HCT116 (cell line): Measurements from ENCODE around the gene NAV3. TPM values are rescaled to one million over a fixed set of nuclear protein-coding genes. Genes with fewer than 3 reads are reported as not detected.

Experiments used
- ATAC-seq: fragments of 200-7000 bp; cut with Tn5 transposase; 2 replicates; pipeline ENCODE4 v1.9.1; 2020; ENCODE audit warnings: mild to moderate bottlenecking, moderate library complexity
- BruUV-seq: library from RNA; stranded (reverse); fragments of 400-500 nt; replicated peaks from 2 replicates; lab custom pipeline; 2021; lab: Mats Ljungman, UMichigan
- CTCF ChIA-PET: fragments of 300-600 bp; sonication (Branson Sonifier 250); formaldehyde crosslinking; loops from one replicate; lab custom pipeline; 2021; ENCODE audit warnings: antibody characterized with exemption; lab: Charles Lee
- POLR2A ChIA-PET: fragments of 300-600, 350-600 bp; sonication (Branson Sonifier 250); formaldehyde crosslinking; loops from one replicate; lab custom pipeline; 2021; ENCODE audit warnings: antibody characterized with exemption; lab: Charles Lee
- RAD21 ChIA-PET, 2 experiments: fragments of 300-600 bp; sonication (Branson Sonifier 250); formaldehyde crosslinking; loops; one replicate each; lab custom pipeline; 2023; ENCODE audit warnings: low total read pairs in 2 of 2; ENCODE audit not compliant: uncharacterized antibody in 2 of 2, unreplicated experiment in 2 of 2, low non-redundant PET in 1 of 2; lab: Charles Lee
- DNase-seq: peaks from one replicate; pipeline ENCODE4 v3.0.0-alpha.2; 2010; ENCODE audit warnings: low read depth, low spot score
- H2AFZ ChIP-seq: fragments of 200-600 bp; shearing (Covaris generic), sonication (generic); 2 replicates; pipeline ENCODE4 v1.6.1; 2017; ENCODE audit warnings: low read depth, mixed run types, mixed read lengths, antibody characterized with exemption, low read length; ENCODE audit not compliant: poor library complexity, severe bottlenecking
- H3K27ac ChIP-seq: 2 replicates; pipeline ENCODE4 v1.5.1; 2012; ENCODE audit warnings: low read depth, low read length
- H3K27me3 ChIP-seq: fragments of 200-600 bp; sonication (generic); 2 replicates; pipeline ENCODE4 v1.6.1; 2016; ENCODE audit warnings: mixed run types, low read length, mixed read lengths; ENCODE audit not compliant: insufficient read depth
- H3K36me3 ChIP-seq, 2 experiments: fragments of 200-500 bp in 1 of 2; fragments of 200-600 bp in 1 of 2; sonication (Bioruptor generic) in 1 of 2; sonication (generic) in 1 of 2; 2 replicates each; pipeline versions ENCODE4 v1.5.1 to v1.6.1; 2014 to 2016; ENCODE audit warnings: low read length in 2 of 2, inconsistent platforms in 1 of 2, mixed read lengths in 1 of 2, mixed run types in 1 of 2; ENCODE audit not compliant: insufficient read depth in 2 of 2, control insufficient read depth in 1 of 2
- H3K4me1 ChIP-seq, 2 experiments: fragments of 200-600 bp in 1 of 2; sonication (generic) in 1 of 2; 2 replicates each; pipeline versions ENCODE4 v1.5.1 to v1.6.1; 2012 to 2017; ENCODE audit warnings: low read length in 2 of 2, inconsistent platforms in 1 of 2, mild to moderate bottlenecking in 1 of 2, mixed read lengths in 1 of 2, mixed run types in 1 of 2, moderate library complexity in 1 of 2; ENCODE audit not compliant: insufficient read depth in 2 of 2, control insufficient read depth in 1 of 2
- H3K4me2 ChIP-seq: fragments of 200-600 bp; sonication (generic); 2 replicates; pipeline ENCODE4 v1.6.1; 2017; ENCODE audit warnings: mixed run types, low read length, mixed read lengths
- H3K4me3 ChIP-seq, 2 experiments: fragments of 200-600 bp in 1 of 2; sonication (generic) in 1 of 2; replicated peaks in 1 of 2; 2 replicates each; pipeline ENCODE4 v1.5.1; 2011 to 2016; ENCODE audit warnings: low read length in 2 of 2, control low read depth in 1 of 2, low read depth in 1 of 2, mild to moderate bottlenecking in 1 of 2, mixed read lengths in 1 of 2, mixed run types in 1 of 2
- H3K79me2 ChIP-seq: fragments of 200-600 bp; sonication (generic); 2 replicates; pipeline ENCODE4 v1.6.1; 2017; ENCODE audit warnings: mild to moderate bottlenecking, mixed run types, low read length, moderate library complexity, mixed read lengths; ENCODE audit not compliant: insufficient read depth
- H3K9ac ChIP-seq: fragments of 200-600 bp; sonication (generic); 2 replicates; pipeline ENCODE4 v1.6.1; 2016; ENCODE audit warnings: low read length, mixed read lengths
- H3K9me2 ChIP-seq: fragments of 200-600 bp; sonication (generic), shearing (Covaris generic); 2 replicates; pipeline ENCODE4 v1.6.1; 2017; ENCODE audit warnings: mixed run types, mild to moderate bottlenecking, moderate library complexity; ENCODE audit not compliant: insufficient read depth
- H3K9me3 ChIP-seq, 2 experiments: fragments of 200-500 bp in 1 of 2; fragments of 200-600 bp in 1 of 2; sonication (Bioruptor generic) in 1 of 2; sonication (generic) in 1 of 2; 2 replicates each; pipeline ENCODE4 v1.6.1; 2014 to 2017; ENCODE audit warnings: low read length in 2 of 2, mixed read lengths in 2 of 2, inconsistent platforms in 1 of 2, low read depth in 1 of 2, mild to moderate bottlenecking in 1 of 2, mixed run types in 1 of 2, moderate library complexity in 1 of 2; ENCODE audit not compliant: control insufficient read depth in 1 of 2, insufficient read depth in 1 of 2
- H4K20me1 ChIP-seq: fragments of 200-600 bp; sonication (generic), shearing (Covaris generic); 2 replicates; pipeline ENCODE4 v1.6.1; 2017; ENCODE audit warnings: mixed run types, mild to moderate bottlenecking, moderate library complexity; ENCODE audit not compliant: insufficient read depth
- CBX3 ChIP-seq: IDR thresholded peaks from 2 replicates; pipeline ENCODE4 v1.6.1; 2012; ENCODE audit warnings: low read depth
- CEBPB ChIP-seq: IDR thresholded peaks from 2 replicates; pipeline ENCODE4 v1.6.1; 2012; ENCODE audit warnings: low read depth
- EGR1 ChIP-seq: IDR thresholded peaks from 2 replicates; pipeline ENCODE4 v1.6.1; 2012; ENCODE audit warnings: low read depth
- EZH2phosphoT487 ChIP-seq: fragments of 200-600 bp; IDR thresholded peaks from 2 replicates; pipeline ENCODE4 v1.6.1; 2018; ENCODE audit warnings: antibody characterized with exemption, borderline replicate concordance
- FOSL1 ChIP-seq: IDR thresholded peaks from 2 replicates; pipeline ENCODE4 v1.6.1; 2012; ENCODE audit warnings: low read depth
- JUND ChIP-seq: IDR thresholded peaks from 2 replicates; pipeline ENCODE4 v1.6.1; 2012
- POLR2A ChIP-seq: IDR thresholded peaks from 2 replicates; pipeline ENCODE4 v1.7.0; 2011; ENCODE audit warnings: borderline replicate concordance; ENCODE audit not compliant: insufficient read depth, insufficient read length; ENCODE audit errors: extremely low read depth
- POLR2AphosphoS5 ChIP-seq: IDR thresholded peaks from 2 replicates; pipeline ENCODE4 v1.6.1; 2011; ENCODE audit warnings: mild to moderate bottlenecking, low read depth, low read length, moderate library complexity
- RAD21 ChIP-seq: IDR thresholded peaks from 2 replicates; pipeline ENCODE4 v1.6.1; 2012; ENCODE audit warnings: low read depth, mild to moderate bottlenecking
- REST ChIP-seq: IDR thresholded peaks from 2 replicates; pipeline ENCODE4 v1.6.1; 2012; ENCODE audit warnings: low read depth
- SP1 ChIP-seq: IDR thresholded peaks from 2 replicates; pipeline ENCODE4 v1.6.1; 2012; ENCODE audit warnings: low read depth
- ZNF274 ChIP-seq: fragments of 200-500 bp; sonication (Bioruptor generic); IDR thresholded peaks from 2 replicates; pipeline ENCODE4 v1.6.1; 2014; ENCODE audit warnings: mild to moderate bottlenecking, low read depth, low read length, inconsistent platforms
- intact Hi-C: fragments of 100-400 bp; cut with micrococcal nuclease; formaldehyde crosslinking; loops from 2 replicates; pipeline ENCODE4 v1.10.0; 2022
- total RNA-seq: library from RNA; stranded (reverse); gene quantifications from one replicate; pipeline ENCODE4 v1.2.1, GENCODE V29; 2021; ENCODE audit not compliant: unreplicated experiment
- TF ChIP-seq, protein P1 (sequence below), 3 experiments: fragments of 200-600 bp in 1 of 3; sonication (generic) in 1 of 3; IDR thresholded peaks in 2 of 3; conservative IDR thresholded peaks in 1 of 3; 2 replicates each; pipeline ENCODE4 v1.5.1; 2012 to 2017; ENCODE audit warnings: low read depth in 2 of 3, low read length in 2 of 3, antibody characterized with exemption in 1 of 3, borderline replicate concordance in 1 of 3, control low read depth in 1 of 3, mild to moderate bottlenecking in 1 of 3, mixed read lengths in 1 of 3, mixed run types in 1 of 3, moderate library complexity in 1 of 3; ENCODE audit not compliant: insufficient read depth in 1 of 3

Gene NAV3
- total RNA-seq, 1 experiment from 2014 or later, result 7.8 TPM

DNA sequence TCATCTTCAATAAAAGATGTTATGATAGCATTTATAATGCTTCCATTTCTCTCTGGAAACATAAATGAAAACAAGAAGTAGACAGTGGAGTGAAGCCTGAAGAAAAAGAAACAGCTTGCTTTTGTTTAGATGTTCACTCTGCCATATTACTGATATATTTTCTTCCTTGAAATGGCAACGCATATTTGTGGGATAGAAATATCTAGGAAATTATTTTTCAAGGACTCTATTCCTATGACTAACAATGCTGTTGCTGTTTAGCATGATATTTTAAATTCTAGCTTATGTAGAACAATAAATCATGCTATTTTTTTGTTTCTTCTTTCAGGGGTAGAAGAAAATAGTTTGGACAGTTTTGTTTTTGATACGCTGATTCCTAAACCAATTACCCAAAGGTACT is 359.0 kb downstream of the NAV3 start:
- H2AFZ ChIP-seq, result no peak overlapping the region
- no peak overlapping the region for H3K4me2 ChIP-seq
- no peak overlapping the region for H3K4me3 ChIP-seq
- DNase-seq (no peak), ATAC-seq (no peak)
- H3K9me3 ChIP-seq, result no peaks in the 10 kb centered on the region
- intact Hi-C loops, result no loop called here
- no TSS peak for BruUV-seq
- POLR2A ChIA-PET, result no interaction called here
- CTCF ChIA-PET, result no interaction called here
- no peak overlapping the region for H3K27ac ChIP-seq
- no peak for TF ChIP-seq POLR2AphosphoS5
- no peak for TF ChIP-seq CBX3
- no peak for TF ChIP-seq EZH2phosphoT487
- TF ChIP-seq ZNF274, result no peak
- no peak for TF ChIP-seq CEBPB
- TF ChIP-seq JUND, result no peak
- TF ChIP-seq, protein P1, sequence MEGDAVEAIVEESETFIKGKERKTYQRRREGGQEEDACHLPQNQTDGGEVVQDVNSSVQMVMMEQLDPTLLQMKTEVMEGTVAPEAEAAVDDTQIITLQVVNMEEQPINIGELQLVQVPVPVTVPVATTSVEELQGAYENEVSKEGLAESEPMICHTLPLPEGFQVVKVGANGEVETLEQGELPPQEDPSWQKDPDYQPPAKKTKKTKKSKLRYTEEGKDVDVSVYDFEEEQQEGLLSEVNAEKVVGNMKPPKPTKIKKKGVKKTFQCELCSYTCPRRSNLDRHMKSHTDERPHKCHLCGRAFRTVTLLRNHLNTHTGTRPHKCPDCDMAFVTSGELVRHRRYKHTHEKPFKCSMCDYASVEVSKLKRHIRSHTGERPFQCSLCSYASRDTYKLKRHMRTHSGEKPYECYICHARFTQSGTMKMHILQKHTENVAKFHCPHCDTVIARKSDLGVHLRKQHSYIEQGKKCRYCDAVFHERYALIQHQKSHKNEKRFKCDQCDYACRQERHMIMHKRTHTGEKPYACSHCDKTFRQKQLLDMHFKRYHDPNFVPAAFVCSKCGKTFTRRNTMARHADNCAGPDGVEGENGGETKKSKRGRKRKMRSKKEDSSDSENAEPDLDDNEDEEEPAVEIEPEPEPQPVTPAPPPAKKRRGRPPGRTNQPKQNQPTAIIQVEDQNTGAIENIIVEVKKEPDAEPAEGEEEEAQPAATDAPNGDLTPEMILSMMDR (IDR thresholded peaks at IDR 0.05 in 2 of 3, conservative IDR thresholded peaks at IDR 0.05 in 1 of 3; ENCODE audit: borderline replicate concordance in 1 of 3, insufficient read depth in 1 of 3, low read depth in 2 of 3, low read length in 2 of 3), result no peak
- TF ChIP-seq SP1, result no peak
- TF ChIP-seq POLR2A, result no peak
- no peak overlapping the region for H3K9ac ChIP-seq
- RAD21 ChIA-PET, result interaction anchor here in 1 of 2 experiments (0.6 kb wide), 1 partner anchor 1501 kb away, joined by 4 read pairs; the partner anchor contains the start of gene PAWR
- H3K36me3 ChIP-seq, result no peaks in the 10 kb centered on the region
- no peaks in the 10 kb centered on the region for H3K4me1 ChIP-seq
- no peaks in the 10 kb centered on the region for H3K79me2 ChIP-seq
- no peaks in the 10 kb centered on the region for H3K27me3 ChIP-seq
- H4K20me1 ChIP-seq, result no peaks in the 10 kb centered on the region
- no peaks in the 10 kb centered on the region for H3K9me2 ChIP-seq

- no peaks in the 10 kb centered on the region for H3K4me1 ChIP-seq
- intact Hi-C loops, result no loop called here
- BruUV-seq, result no TSS peak
- H3K27ac ChIP-seq, result no peak overlapping the region
- H3K4me3 ChIP-seq, result no peak overlapping the region
- H3K9ac ChIP-seq, result no peak overlapping the region
- H2AFZ ChIP-seq, result no peak overlapping the region
- no peaks in the 10 kb centered on the region for H4K20me1 ChIP-seq
- H3K27me3 ChIP-seq, result no peaks in the 10 kb centered on the region
- DNase-seq, result no peak
- no peak for ATAC-seq
- H3K79me2 ChIP-seq, result no peaks in the 10 kb centered on the region
- RAD21 ChIA-PET, result no interaction called here
- no peak overlapping the region for H3K4me2 ChIP-seq
- POLR2A ChIA-PET, result no interaction called here
- H3K9me3 ChIP-seq, result no peaks in the 10 kb centered on the region
- H3K9me2 ChIP-seq, result no peaks in the 10 kb centered on the region
- no peaks in the 10 kb centered on the region for H3K36me3 ChIP-seq
- CTCF ChIA-PET, result no interaction called here
- TF ChIP-seq ZNF274 (no peak), RAD21 (no peak), CEBPB (no peak), CBX3 (no peak), FOSL1 (no peak), REST (no peak), EGR1 (no peak)
- TF ChIP-seq, protein P1 (IDR thresholded peaks at IDR 0.05 in 2 of 3, conservative IDR thresholded peaks at IDR 0.05 in 1 of 3; ENCODE audit: borderline replicate concordance in 1 of 3, insufficient read depth in 1 of 3, low read depth in 2 of 3, low read length in 2 of 3), result no peak
Observed at GRCh38 chr12:78191611-78192010, 360.9 kb downstream of the NAV3 start.
